RWPE1 (cell line): Measurements from ENCODE around the gene ABR.

ENCODE experiments used
- CTCF ChIA-PET: fragments of 350-600 bp; sonication (Branson Sonifier 250); formaldehyde crosslinking; extraction: SDS; loops from one replicate; lab custom pipeline; 2021; lab: Yijun Ruan, JAX
- POLR2A ChIA-PET: fragments of 400-600 bp; formaldehyde crosslinking; extraction: SDS; loops from one replicate; lab custom pipeline; 2020; ENCODE audit warnings: antibody characterized with exemption; ENCODE audit not compliant: low non-redundant PET; lab: Yijun Ruan, JAX
- DNase-seq: peaks from one replicate; pipeline ENCODE4 v3.0.0; 2012; ENCODE audit warnings: low spot score
- H3K27ac ChIP-seq: fragments of 450-650 bp; 2 replicates; pipeline ENCODE4 v1.5.1; 2017
- CTCF ChIP-seq: fragments of 450-650 bp; conservative IDR thresholded peaks from 2 replicates; pipeline ENCODE4 v1.5.1; 2017; ENCODE audit warnings: low read depth, mild to moderate bottlenecking

The ABR gene

DNA sequence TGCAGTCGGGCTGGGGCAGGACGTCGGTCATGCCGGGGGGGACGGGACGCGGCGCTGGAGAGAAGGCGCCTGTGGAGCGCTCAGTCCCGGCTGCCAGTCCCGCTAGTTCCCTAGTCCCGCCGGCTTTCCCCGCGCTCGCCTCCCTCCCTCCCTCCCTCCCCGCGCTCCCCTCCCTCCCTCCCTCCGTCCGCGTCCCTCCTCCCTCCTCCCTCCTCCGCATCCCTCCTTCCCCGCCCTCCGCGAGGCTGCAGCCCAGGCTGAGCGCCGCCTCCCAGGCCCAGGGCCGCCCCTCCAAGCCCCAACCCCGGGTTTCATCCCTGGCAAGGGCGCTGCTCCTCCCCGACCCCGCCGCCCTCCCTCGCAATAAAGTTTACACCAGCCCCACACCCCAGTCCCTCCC is 148.1 kb downstream of the ABR start:
- H3K27ac ChIP-seq: no peak overlapping the region
- ChIA-PET POLR2A (no interaction called here), CTCF (interaction anchor here (0.6 kb wide), 1 partner anchor 674 kb away, joined by 3 read pairs; no protein-coding TSS in a partner anchor)
- no peak for DNase-seq
- TF ChIP-seq CTCF: no peak

DNA sequence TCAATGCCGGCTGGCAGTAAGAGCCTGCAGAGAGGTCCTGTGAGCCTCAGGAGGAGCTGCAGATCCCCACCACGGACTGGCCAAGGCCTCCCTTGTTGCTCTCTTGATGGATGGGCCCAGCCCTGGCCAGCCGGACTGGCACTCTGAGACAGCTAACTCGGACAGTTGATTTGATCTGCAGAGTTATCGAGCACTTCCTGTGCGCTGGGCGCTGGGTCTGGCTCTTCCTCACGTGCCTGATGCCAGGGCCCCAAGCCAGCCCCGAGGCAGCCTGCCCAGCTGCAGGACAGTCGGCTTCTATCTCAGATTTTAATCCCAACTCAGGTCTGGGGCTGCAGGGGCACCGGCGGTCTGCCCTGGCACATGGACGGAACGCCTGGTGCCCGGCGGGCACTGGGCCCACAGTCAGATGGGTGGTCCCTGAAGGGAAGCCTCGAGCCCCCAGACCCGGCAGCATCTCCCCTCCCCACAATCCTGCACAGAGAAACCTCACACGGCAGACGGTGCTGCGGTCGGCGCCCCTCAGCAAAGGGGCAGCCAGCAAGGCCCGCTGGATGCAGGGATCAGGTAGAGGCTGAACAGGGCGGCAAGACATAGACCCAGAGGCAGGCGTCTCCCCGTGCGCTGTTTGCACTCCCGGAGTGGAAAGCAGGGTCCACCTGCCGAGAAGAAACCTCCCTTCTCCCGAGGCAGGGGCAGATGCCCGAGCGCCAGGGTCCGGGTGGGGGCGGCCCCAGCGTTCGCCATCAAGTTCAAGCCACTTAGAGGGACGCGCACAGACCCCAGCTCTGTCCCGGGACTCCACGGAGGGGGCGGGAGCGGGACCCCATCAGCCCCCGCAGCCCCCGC is 148.9 kb downstream of the ABR start:
- ChIA-PET POLR2A (no interaction called here), CTCF (interaction anchor here (0.5 to 1.4 kb wide), 2 partner anchors 23 to 27 kb away, joined by 3 to 4 read pairs; no protein-coding TSS in a partner anchor)
- DNase-seq: no peak
- peak overlapping the region; percentile 9; the same call in 1 of the 2 replicates for H3K27ac ChIP-seq
- no peak for TF ChIP-seq CTCF

- peak overlapping the region; percentile 9; the same call in 1 of the 2 replicates for H3K27ac ChIP-seq
- no peak for DNase-seq
- no peak for TF ChIP-seq CTCF
- POLR2A ChIA-PET: no interaction called here
- CTCF ChIA-PET: interaction anchor here (0.5 to 1.4 kb wide), 3 partner anchors 24 to 28 kb away, joined by 3 to 4 read pairs (median 3); no protein-coding TSS in a partner anchor
Measured at GRCh38 chr17:1029922-1030644, 149.7 kb downstream of the ABR start.

GRCh38 chr17:1029196-1029921 is 150.4 kb downstream of the ABR start:
- ChIA-PET POLR2A (no interaction called here), CTCF (interaction anchor here (0.9 to 1.1 kb wide), 2 partner anchors 27 to 29 kb away, joined by 3 to 5 read pairs; no protein-coding TSS in a partner anchor)
- DNase-seq: peak; percentile 38
- TF ChIP-seq CTCF: no peak
- H3K27ac ChIP-seq: peak overlapping the region; percentile 37; the same call in 1 of the 2 replicates

- ChIA-PET POLR2A (no interaction called here), CTCF (no interaction called here)
- DNase-seq: no peak
- no peak overlapping the region for H3K27ac ChIP-seq
- TF ChIP-seq CTCF: no peak
Measured at GRCh38 chr17:1027044-1027443, 152.7 kb downstream of the ABR start.

GRCh38 chr17:1026599-1026975 is 153.2 kb downstream of the ABR start:
- CTCF ChIA-PET: interaction anchor here (0.5 to 0.6 kb wide), 2 partner anchors 28 to 614 kb away, joined by 3 read pairs; no protein-coding TSS in a partner anchor
- POLR2A ChIA-PET: no interaction called here
- DNase-seq: no peak
- H3K27ac ChIP-seq: no peak overlapping the region
- TF ChIP-seq CTCF: no peak
